Memory B cell (primary cell): ENCODE measurements around the gene NEDD4L.

Source experiments
- ATAC-seq: fragments of 150-1000 bp; cut with Tn5 transposase; 2 replicates; pipeline ENCODE4 v1.10.0; 2021; ENCODE audit warnings: low read depth, mild to moderate bottlenecking, moderate library complexity
- DNase-seq, 2 donors: peaks; one replicate each; pipeline ENCODE4 v3.0.0; 2022; ENCODE audit warnings: low spot score in 2 of 2
- H3K27ac Mint-ChIP-seq: one replicate; pipeline ENCODE4 v1.8.0; 2022; ENCODE audit warnings: mild to moderate bottlenecking, moderate library complexity, mixed read lengths
- H3K27me3 Mint-ChIP-seq: one replicate; pipeline ENCODE4 v1.8.0; 2022; ENCODE audit warnings: mixed read lengths
- H3K36me3 Mint-ChIP-seq: one replicate; pipeline ENCODE4 v1.8.0; 2022; ENCODE audit warnings: mild to moderate bottlenecking, mixed read lengths
- H3K4me1 Mint-ChIP-seq: one replicate; pipeline ENCODE4 v1.8.0; 2022; ENCODE audit warnings: mixed read lengths
- H3K4me3 Mint-ChIP-seq: one replicate; pipeline ENCODE4 v1.8.0; 2022; ENCODE audit warnings: mild to moderate bottlenecking, moderate library complexity, mixed read lengths
- H3K9me3 Mint-ChIP-seq: one replicate; pipeline ENCODE4 v1.8.0; 2022; ENCODE audit warnings: mixed read lengths

NEDD4L gene

DNA sequence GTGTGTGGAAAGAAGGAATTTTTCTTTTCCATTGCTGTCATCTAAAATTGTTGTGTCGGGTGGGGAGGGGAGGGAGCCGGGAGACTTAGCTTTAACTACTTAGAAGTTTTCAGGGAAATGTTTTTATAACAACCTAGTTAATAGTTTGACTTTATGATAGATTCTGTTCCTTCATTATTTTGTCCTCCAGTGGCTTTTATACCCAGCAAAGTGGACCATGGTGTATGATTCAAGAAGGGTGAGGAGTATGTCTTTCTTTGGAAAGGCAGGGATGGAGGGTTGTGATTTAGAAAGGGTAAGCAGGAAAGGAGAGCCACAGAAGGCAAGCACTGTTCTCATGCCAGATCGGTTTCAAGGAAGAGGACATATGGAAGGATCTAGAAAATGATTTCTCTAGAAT is 261.8 kb downstream of the NEDD4L start:
- Mint-ChIP-seq H3K9me3 (peaks cover 2% of the 10 kb centered on the region), H3K27ac (no peak overlapping the region), H3K36me3 (peaks cover 2% of the 10 kb centered on the region), H3K4me1 (peaks cover 26% of the 10 kb centered on the region), H3K27me3 (no peaks in the 10 kb centered on the region), H3K4me3 (no peak overlapping the region)
- DNase-seq (no peak), ATAC-seq (no peak)

DNA sequence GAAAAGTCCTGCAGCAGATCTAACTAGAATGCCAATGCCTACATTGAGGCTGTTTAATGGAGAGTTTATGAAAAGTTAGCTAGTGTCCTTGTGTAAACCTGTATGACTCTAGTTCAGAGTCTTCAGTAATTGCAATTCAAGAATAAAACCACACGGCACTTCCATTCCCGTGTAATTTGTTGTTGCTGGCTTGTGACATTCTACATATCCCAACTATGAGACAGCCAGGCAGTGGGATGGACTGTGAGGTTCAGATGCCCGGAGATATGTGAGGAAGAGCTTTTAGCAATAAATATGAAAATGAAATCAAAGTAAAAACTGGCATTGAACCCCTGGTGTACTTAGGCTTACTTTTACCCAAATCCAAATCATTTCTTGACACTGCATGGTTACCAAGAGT is 263.4 kb downstream of the NEDD4L start:
- Mint-ChIP-seq H3K27me3 (no peaks in the 10 kb centered on the region), H3K4me3 (no peak overlapping the region), H3K4me1 (peaks cover 30% of the 10 kb centered on the region), H3K36me3 (peaks cover 2% of the 10 kb centered on the region), H3K27ac (no peak overlapping the region), H3K9me3 (peaks cover 2% of the 10 kb centered on the region)
- DNase-seq: no peak
- no peak for ATAC-seq

DNA sequence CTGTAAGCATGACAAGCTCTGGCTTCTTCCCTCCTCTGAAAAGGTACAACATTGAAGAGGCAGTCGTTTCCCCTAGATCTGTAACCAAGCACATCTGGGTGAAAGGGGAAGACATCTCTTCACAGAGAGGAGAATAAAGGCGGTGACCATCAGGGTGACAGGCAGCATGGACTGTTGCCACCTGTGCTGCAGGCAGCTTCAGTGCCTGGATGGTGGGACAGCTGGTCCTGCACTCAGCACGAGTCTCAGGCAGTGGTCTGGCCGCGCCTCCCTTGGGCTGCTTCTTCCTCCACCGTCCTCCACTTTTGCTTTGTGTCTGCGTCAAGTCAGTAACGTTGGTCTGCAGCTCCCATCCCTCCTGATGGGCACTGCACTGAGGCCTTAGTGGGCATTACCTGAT is 264.4 kb downstream of the NEDD4L start:
- DNase-seq (no peak), ATAC-seq (no peak)
- Mint-ChIP-seq H3K27me3 (no peaks in the 10 kb centered on the region), H3K9me3 (peaks cover 2% of the 10 kb centered on the region), H3K4me3 (no peak overlapping the region), H3K4me1 (peaks cover 21% of the 10 kb centered on the region), H3K36me3 (peaks cover 2% of the 10 kb centered on the region), H3K27ac (no peak overlapping the region)

DNA sequence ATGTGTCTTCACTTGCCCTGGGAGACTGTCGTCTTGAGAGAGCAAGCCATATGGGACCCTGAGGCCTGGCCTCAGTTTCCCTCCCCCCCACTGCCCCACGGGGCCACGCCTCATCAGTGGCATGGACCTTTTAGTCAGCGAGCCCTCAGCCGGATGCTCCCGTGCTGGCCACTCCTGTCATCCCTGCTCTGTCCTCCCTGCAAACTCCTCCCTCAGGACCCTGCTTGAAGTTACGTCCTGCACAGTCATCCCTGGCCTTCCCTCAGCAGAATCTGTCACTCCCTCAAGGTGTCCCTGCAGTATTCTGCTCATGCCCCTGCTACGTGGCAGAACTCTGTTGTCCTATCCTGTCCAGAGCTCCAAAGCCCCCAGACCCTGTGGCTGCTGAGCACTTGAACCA is 265.1 kb downstream of the NEDD4L start:
- Mint-ChIP-seq H3K4me1 (peaks cover 18% of the 10 kb centered on the region), H3K27me3 (no peaks in the 10 kb centered on the region), H3K4me3 (no peak overlapping the region), H3K27ac (no peak overlapping the region), H3K36me3 (peaks cover 2% of the 10 kb centered on the region), H3K9me3 (peaks cover 2% of the 10 kb centered on the region)
- DNase-seq: no peak
- no peak for ATAC-seq

DNA sequence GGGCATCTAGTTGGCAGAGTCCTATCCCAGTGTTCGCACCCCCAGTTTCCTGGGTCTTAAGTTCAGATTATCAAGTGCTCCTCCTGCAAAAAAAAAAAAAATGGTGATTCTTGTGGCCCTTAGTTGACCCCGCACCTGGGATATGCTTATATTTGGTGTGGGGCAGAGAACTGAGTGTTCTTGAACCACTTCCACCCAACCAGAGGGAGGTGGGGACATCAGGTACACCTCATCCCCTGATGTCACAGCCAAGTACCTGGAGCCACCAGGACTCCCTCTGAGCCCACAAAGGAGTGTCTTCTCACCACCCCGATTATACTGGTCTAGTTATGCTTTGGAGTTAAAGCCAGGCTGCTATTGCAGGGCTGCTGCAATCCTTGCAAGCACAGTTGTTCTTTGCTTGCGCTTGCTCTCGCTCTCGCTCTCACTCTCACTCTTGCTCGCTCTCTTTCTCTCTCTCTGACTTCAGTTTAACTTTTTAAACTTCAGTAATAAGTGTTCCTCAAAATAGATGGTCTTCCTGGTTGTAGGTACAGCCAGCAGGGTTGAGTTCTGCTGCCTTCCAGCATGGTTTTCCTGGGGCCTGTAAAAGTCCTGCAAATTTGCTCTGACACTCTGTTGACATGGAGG is 265.7 kb downstream of the NEDD4L start:
- DNase-seq (no peak), ATAC-seq (no peak)
- Mint-ChIP-seq H3K9me3 (peaks cover 2% of the 10 kb centered on the region), H3K4me1 (peaks cover 18% of the 10 kb centered on the region), H3K4me3 (no peak overlapping the region), H3K27me3 (no peaks in the 10 kb centered on the region), H3K27ac (peak overlapping the region; percentile 26), H3K36me3 (peaks cover 2% of the 10 kb centered on the region)

DNA sequence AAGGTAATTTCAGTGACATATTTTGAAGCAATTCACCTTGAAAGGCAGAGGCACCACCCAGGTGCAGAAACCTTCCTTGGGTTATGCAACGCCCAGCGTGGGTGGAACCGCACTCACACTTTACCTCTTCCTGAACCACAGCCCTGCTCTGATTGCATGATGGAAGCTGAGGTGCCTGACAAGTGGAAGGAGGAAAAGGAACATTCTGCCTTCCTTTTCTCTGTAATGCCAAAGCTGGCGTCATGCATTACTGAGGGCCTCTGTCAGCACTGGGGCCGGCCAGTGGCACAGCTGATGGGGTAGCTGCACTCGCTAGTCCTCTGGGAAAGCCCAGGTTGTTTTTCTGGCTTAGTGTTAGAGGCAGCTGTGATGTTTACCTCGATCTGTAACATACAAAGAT is 266.5 kb downstream of the NEDD4L start:
- H3K9me3 Mint-ChIP-seq: peaks cover 2% of the 10 kb centered on the region
- peaks cover 20% of the 10 kb centered on the region for H3K4me1 Mint-ChIP-seq
- no peaks in the 10 kb centered on the region for H3K27me3 Mint-ChIP-seq
- no peak for DNase-seq
- peaks cover 5% of the 10 kb centered on the region for H3K36me3 Mint-ChIP-seq
- H3K4me3 Mint-ChIP-seq: no peak overlapping the region
- ATAC-seq: peak; percentile 31
- peak overlapping the region; percentile 53 for H3K27ac Mint-ChIP-seq

DNA sequence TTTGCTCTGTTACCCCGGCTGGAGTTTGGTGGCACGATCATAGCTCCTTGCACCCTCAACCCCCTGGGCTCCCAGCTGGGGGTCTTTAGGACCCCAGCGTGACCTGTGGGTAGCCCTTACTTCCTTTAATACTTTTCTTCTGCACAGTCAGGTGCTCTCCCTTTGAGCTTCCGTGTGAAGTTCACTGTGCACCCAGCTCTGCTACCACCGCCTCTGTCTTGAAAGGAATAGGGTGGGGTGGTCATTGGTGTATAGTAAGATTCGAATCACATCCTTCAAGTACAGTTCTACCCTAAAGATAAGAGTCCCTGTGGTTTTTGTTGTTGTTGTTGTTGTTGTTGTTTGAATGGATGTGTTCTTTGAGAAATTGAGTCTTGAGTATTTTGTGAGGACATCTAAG is 267.4 kb downstream of the NEDD4L start:
- Mint-ChIP-seq H3K27me3 (no peaks in the 10 kb centered on the region), H3K36me3 (peaks cover 4% of the 10 kb centered on the region), H3K4me3 (no peak overlapping the region), H3K27ac (no peak overlapping the region), H3K4me1 (peaks cover 25% of the 10 kb centered on the region), H3K9me3 (no peaks in the 10 kb centered on the region)
- no peak for ATAC-seq
- DNase-seq: no peak

DNA sequence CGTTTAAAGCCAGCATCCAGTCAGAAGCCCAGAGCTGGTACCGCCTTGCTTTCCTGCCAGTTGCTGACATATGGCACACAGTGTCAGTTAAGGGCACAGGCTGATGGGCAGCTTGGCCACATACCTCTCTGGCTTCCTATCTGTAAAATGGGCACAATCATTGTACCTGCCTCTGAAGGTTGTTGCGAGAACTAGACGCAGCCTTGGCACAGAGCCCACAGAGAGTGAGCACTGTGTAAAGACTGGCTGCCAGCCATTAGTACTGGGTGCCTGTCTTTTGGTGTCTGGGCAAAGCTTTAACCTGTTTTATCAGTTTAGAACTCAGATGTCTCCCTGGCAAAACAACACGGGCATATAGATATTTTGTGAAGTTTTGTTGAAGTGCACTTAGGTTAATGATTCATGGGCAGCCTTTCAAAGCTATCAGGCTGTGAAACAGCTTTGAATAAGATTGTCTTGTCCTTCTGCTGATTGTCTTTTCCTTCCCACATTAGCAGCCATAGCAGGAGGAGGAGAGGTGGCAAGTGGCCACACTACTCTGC is 269.5 kb downstream of the NEDD4L start:
- peaks cover 32% of the 10 kb centered on the region for H3K4me1 Mint-ChIP-seq
- ATAC-seq (no peak), DNase-seq (no peak)
- no peak overlapping the region for H3K4me3 Mint-ChIP-seq
- H3K9me3 Mint-ChIP-seq: no peaks in the 10 kb centered on the region
- H3K27ac Mint-ChIP-seq: no peak overlapping the region
- H3K36me3 Mint-ChIP-seq: peaks cover 4% of the 10 kb centered on the region
- no peaks in the 10 kb centered on the region for H3K27me3 Mint-ChIP-seq

DNA sequence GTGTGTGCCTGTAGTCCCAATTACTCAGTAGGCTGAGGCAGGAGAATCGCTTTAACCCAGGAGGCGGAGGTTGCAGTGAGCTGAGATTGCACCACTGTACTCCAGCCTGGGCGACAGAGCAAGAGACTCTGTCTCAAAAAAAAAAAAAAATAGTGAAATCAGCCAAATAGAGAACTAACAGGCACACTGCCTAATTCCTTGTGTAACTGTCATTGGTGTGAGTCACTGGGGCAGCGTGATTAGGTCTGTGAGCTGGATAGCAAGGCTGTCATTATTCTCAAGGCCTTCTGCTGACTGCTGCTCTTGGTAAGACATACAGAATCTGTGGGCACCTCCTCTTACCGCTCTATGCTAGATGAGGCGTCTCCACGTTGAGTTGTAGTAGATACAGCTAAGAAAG is 270.3 kb downstream of the NEDD4L start:
- H3K27me3 Mint-ChIP-seq: no peaks in the 10 kb centered on the region
- H3K4me1 Mint-ChIP-seq: peaks cover 27% of the 10 kb centered on the region
- no peak overlapping the region for H3K27ac Mint-ChIP-seq
- H3K4me3 Mint-ChIP-seq: no peak overlapping the region
- DNase-seq: no peak
- no peak for ATAC-seq
- peaks cover 4% of the 10 kb centered on the region for H3K36me3 Mint-ChIP-seq
- no peaks in the 10 kb centered on the region for H3K9me3 Mint-ChIP-seq

DNA sequence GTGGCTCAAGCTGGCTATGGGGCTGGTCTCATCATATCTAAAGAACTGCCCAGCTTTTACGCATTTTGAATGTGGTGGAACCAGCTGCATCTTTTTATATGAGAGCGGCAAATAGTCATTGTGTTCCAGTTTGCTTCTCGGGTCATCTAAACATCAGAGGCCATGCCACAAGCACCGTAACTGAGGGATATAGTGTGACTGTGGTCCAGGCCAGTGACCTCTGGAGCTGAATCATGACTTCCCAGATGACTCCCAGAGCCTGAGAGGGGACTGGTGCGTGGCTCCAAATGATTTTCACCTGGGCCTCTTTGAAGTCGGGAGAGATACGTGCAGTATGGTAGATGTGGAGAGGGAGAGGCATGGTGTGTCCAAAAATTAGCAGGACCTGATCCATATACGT is 271.0 kb downstream of the NEDD4L start:
- Mint-ChIP-seq H3K27ac (no peak overlapping the region), H3K4me1 (peaks cover 23% of the 10 kb centered on the region), H3K4me3 (no peak overlapping the region), H3K27me3 (no peaks in the 10 kb centered on the region), H3K9me3 (no peaks in the 10 kb centered on the region), H3K36me3 (peaks cover 4% of the 10 kb centered on the region)
- DNase-seq (no peak), ATAC-seq (no peak)

DNA sequence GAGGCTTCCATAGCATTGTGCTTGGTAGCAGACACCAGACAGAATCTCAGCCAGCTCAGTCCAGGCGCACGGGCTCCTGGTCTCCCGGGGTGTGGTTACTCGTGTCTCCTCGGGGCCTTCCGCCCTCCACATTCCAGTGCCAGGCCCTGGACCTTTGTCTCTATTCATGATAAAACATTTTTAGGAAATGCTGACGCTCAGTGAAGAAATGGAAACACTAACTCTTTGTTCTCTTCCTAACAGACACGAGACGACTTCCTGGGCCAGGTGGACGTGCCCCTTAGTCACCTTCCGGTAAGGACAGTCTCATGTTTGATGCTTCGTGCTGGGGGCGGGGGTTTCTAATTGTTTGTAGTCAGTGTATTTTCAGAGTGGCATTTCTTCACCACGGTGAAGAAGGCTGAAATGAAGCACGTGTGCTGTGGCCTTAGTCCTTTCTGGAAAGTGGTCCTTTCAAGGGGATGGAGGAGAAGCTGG is 271.8 kb downstream of the NEDD4L start:
- DNase-seq (no peak), ATAC-seq (no peak)
- Mint-ChIP-seq H3K27me3 (no peaks in the 10 kb centered on the region), H3K27ac (no peak overlapping the region), H3K4me3 (no peak overlapping the region), H3K36me3 (peaks cover 4% of the 10 kb centered on the region), H3K9me3 (no peaks in the 10 kb centered on the region), H3K4me1 (peaks cover 21% of the 10 kb centered on the region)

DNA sequence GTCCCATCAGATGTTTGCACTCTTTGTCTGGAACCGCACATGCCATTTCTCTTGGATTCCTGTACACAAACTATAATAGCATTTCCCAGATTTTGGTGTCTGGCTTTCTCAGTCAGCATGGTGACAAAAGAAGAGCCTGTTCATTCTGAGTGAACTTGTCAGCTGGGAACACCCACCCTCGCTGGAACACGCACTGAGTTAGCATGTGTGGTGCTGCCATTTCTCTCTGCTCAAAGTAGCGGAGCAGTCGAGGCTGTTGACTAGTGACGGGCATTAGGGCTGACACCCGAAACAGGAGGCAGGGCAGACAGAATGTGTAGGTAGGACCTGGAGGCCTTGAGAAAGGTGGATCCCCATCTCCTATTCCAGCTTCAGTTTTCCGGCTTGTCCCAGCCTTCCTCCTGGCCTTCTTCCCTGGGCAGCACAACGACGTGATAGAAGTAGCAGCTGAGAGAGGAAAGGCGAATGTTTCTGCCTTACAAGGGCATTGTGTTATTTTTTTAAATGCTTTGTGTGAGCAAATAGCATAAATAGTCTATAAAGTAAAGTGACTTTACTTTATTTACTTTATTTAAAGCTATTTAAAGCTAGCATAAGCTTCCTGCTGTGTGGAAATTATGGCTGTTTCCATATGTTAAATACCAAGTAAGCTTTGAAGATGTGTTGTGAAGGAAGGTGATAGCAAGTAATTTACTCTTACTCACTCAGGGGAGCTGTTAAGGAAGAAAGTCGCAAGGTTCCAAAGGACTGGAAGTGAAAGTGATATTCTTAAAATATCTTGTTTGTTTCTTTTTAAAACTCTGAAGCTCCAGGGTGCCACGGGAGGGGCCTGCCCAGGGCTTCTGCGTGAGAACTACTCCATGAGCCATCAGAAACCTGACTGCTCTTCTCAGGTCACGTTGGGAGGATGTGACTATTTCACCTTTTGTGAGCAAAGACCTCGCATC is 272.6 kb downstream of the NEDD4L start:
- Mint-ChIP-seq H3K4me3 (no peak overlapping the region), H3K36me3 (peaks cover 4% of the 10 kb centered on the region), H3K9me3 (no peaks in the 10 kb centered on the region), H3K27me3 (no peaks in the 10 kb centered on the region), H3K27ac (no peak overlapping the region), H3K4me1 (peaks cover 23% of the 10 kb centered on the region)
- ATAC-seq: peak; percentile 68
- no peak for DNase-seq

DNA sequence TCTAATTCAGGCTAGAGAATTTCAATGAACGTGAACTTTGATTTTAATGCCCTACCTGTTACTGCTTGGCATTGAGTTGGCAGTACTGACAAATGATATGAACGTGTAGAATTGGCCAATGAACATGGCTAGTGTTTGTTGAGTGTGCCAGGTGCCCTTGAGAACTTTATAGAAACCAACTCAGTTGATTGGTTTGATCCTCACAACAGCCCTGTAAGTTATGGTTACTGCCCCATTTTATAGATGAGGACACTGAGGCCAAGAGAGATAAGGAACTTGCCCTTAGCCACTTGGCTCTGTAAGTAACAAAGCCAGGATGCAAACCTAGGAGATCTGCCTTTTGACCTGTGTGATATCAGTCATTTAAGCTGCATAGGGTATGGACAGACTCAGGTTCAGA is 275.7 kb downstream of the NEDD4L start:
- Mint-ChIP-seq H3K36me3 (peaks cover 4% of the 10 kb centered on the region), H3K4me1 (peaks cover 26% of the 10 kb centered on the region), H3K4me3 (no peak overlapping the region), H3K27ac (no peak overlapping the region), H3K9me3 (no peaks in the 10 kb centered on the region), H3K27me3 (no peaks in the 10 kb centered on the region)
- ATAC-seq (no peak), DNase-seq (no peak)

DNA sequence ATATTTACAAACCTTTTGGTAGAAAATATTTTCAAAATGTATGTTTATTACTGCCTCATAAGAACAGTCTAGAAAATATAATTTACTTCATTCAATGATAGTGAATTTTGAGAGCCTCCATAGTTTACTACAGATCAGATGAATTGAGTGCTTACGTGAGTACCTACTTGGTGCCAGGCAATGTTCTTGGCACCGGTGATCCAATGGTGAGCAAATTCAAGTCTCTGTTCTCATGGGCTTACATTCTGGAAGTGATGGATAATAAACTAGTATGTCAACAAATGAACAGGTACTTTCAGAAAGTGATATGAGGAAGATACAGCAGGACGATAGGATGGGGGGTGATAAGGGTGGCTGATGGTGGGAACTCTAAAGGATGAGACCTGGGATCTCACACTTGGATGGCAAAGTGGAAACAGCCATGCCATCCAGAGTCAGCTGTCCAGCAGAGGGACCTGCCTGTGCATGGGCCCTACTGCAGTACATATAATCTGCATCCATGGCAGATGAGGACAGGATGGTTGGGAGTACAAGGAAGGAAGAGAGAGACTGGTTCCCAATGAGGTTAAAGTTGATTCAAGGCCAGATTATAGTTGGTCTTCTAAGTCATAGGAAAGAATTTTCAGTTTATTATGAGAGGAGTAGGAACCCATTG is 277.0 kb downstream of the NEDD4L start:
- H3K9me3 Mint-ChIP-seq: no peaks in the 10 kb centered on the region
- H3K36me3 Mint-ChIP-seq: peaks cover 4% of the 10 kb centered on the region
- no peak overlapping the region for H3K4me3 Mint-ChIP-seq
- H3K27ac Mint-ChIP-seq: no peak overlapping the region
- no peak for DNase-seq
- H3K4me1 Mint-ChIP-seq: peaks cover 22% of the 10 kb centered on the region
- ATAC-seq: no peak
- no peaks in the 10 kb centered on the region for H3K27me3 Mint-ChIP-seq
